Upper lobe of left lung (tissue), 4 donors: ENCODE measurements around the gene RGCC.

ENCODE experiments used
- CTCF ChIP-seq, 6 experiments: fragments of 450-650 bp in 4 of 6; fragments of 200-600 bp in 2 of 6; sonication (generic) in 2 of 6; IDR thresholded peaks; one replicate each; pipeline ENCODE4 v1.5.1; 2016 to 2019; ENCODE audit warnings: antibody characterized with exemption in 6 of 6
- POLR2A ChIP-seq, 4 donors: fragments of 450-650 bp; IDR thresholded peaks; one replicate each; pipeline ENCODE4 v1.5.1; 2016 to 2017; ENCODE audit warnings: antibody characterized with exemption in 4 of 4, mild to moderate bottlenecking in 2 of 4
- POLR2AphosphoS5 ChIP-seq, 2 donors: sonication (generic); formaldehyde crosslinking; IDR thresholded peaks; one replicate each; pipeline ENCODE4 v1.5.1; 2017; ENCODE audit warnings: antibody characterized with exemption in 2 of 2

GRCh38 chr13:41516166-41516565, 58.8 kb downstream of the RGCC start:
- TF ChIP-seq CTCF (IDR thresholded peaks at IDR 0.05) = no peak
- no peak for TF ChIP-seq POLR2A (IDR thresholded peaks at IDR 0.05)
- no peak for TF ChIP-seq POLR2AphosphoS5 (IDR thresholded peaks at IDR 0.05)
